Astrocyte of the spinal cord (primary cell): ENCODE measurements around the gene NATD1.

Experiments
- DNase-seq: peaks from one replicate; pipeline ENCODE4 v3.0.0; 2011; ENCODE audit warnings: low read depth, low spot score
- H3K4me3 ChIP-seq: 2 replicates; pipeline ENCODE4 v1.5.1; 2011; ENCODE audit warnings: low read depth, mild to moderate bottlenecking, low read length, moderate library complexity
- in situ Hi-C: cut with HindIII; loops from 2 replicates; pipeline ENCODE4 v1.10.0; 2017; ENCODE audit warnings: low sequenced_read_pairs
- TF ChIP-seq, protein P1 (sequence below): IDR thresholded peaks from 2 replicates; pipeline ENCODE4 v1.5.1; 2012; ENCODE audit warnings: low read depth, mild to moderate bottlenecking, low read length, inconsistent platforms

The NATD1 gene

GRCh38 chr17:21285164-21286065, 32.2 kb upstream of the NATD1 start:
- no peak for DNase-seq
- TF ChIP-seq, protein P1, sequence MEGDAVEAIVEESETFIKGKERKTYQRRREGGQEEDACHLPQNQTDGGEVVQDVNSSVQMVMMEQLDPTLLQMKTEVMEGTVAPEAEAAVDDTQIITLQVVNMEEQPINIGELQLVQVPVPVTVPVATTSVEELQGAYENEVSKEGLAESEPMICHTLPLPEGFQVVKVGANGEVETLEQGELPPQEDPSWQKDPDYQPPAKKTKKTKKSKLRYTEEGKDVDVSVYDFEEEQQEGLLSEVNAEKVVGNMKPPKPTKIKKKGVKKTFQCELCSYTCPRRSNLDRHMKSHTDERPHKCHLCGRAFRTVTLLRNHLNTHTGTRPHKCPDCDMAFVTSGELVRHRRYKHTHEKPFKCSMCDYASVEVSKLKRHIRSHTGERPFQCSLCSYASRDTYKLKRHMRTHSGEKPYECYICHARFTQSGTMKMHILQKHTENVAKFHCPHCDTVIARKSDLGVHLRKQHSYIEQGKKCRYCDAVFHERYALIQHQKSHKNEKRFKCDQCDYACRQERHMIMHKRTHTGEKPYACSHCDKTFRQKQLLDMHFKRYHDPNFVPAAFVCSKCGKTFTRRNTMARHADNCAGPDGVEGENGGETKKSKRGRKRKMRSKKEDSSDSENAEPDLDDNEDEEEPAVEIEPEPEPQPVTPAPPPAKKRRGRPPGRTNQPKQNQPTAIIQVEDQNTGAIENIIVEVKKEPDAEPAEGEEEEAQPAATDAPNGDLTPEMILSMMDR: no peak
- H3K4me3 ChIP-seq: peak overlapping the region; percentile 79
- in situ Hi-C loops: no loop called here

DNA sequence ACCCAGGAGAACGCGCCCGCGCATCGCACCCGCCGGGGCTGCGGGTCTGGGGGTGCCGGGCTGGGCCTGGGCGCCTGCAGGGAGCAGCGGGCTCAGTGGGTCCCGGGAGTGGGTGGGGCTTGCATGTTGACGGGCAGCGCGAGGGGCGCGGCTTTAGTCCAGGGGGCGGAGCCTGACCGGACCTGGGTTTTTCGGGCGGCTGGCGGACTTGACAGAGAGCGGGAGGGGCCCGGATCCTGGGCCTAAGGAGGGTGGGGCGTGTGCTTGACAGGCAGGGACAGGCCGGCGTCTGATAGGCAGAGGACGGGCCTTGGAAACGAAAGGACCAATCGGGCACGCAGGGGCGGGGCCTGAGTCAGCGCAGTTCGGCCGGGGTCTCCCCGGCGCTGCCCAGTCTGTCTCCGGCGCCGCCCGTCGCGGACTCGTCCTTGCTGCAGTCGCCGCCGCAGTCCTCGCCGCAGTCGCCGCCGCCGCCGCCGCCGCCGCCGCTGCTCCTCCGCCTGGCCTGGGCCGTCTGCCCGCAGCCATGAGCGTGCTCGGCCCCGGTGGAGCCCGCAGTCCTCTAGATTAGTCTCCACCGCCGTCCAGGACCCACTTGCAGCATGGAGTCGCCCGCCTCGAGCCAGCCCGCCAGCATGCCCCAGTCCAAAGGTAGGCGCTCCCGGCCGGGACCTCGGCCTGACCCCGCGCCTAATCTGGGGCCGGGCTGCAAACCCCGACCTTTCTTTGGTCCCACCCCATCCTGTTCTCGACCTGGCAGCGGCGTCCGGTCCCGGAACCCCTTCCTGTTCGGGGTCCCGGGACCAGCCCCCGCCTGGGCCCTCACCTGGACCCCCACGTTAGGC, 31.3 kb upstream of the NATD1 start, which contains the start of gene MAP2K3:
TSS of gene MAP2K3 (plus strand) at position 393 of the 845 bp plus-strand sequence. CDS start at position 603, 210 bp downstream.
- DNase-seq: peak; percentile 99
- TF ChIP-seq, protein P1: no peak
- H3K4me3 ChIP-seq: peak within 1 kb of the TSS; percentile 79
- in situ Hi-C loops: no loop called here

- in situ Hi-C loops: no loop called here
- TF ChIP-seq, protein P1: no peak
- DNase-seq: no peak
- peak overlapping the region; percentile 39 for H3K4me3 ChIP-seq
Observed at GRCh38 chr17:21283482-21284318, 30.5 kb upstream of the NATD1 start.

DNA sequence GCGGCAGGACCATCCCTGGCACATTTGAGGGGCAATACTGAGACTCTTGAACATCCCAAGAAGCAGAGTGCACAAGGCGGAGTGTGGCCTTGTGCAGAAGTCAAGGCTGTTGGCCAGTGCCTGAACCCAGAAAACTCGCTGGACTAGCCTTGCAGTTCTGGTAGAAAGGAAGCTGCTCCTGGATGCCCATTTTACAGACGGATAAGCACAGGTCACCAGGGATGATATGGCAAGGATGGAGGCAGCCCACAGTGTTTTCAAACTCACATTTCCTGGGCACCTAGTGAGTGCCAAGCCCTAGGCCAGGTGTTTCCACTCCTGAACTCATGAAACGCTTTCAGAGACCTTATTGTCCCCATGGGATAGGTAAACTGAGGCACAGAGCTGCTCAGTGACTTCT, 29.6 kb upstream of the NATD1 start:
- TF ChIP-seq, protein P1: no peak
- no peak for DNase-seq
- in situ Hi-C loops: no loop called here
- no peak overlapping the region for H3K4me3 ChIP-seq

DNA sequence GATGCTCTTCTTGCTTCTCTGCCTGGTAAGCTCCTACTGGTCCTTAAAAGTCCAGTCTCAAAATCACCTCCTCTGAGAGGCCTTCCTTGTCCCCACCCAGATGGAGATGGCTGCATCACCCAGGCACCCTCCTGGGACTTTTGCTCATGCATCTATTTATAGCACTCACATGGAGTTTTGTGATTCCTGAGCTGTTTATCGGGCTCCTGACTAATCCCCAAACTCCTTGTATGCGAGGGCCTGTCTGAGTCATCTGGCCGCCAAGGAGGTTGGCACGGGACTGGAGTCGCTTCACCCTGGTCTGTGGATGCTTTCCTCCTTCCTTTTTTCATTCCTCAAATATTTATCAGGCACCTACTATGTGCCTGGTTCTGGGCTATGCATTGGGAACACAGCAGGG, 29.0 kb upstream of the NATD1 start:
- peak; percentile 95 for DNase-seq

More for the DNA sequence above, 29.0 kb upstream of the NATD1 start:
- TF ChIP-seq, protein P1: no peak
- H3K4me3 ChIP-seq: no peak overlapping the region
- in situ Hi-C loops: no loop called here
